Activated B cell treated with CpG ODN at 0.5 μM for 24 hours (primary cell): ENCODE data around the gene FUBP1. TPM values are rescaled to one million over a fixed set of nuclear protein-coding genes. Genes with fewer than 3 reads are reported as not detected.
"Not testable (repeated sequence)": the region's sequence is repeated elsewhere in the genome, so short reads cannot be mapped to it uniquely, and the experiment has no call there.

Experiments used
- ATAC-seq: fragments of 200-7000 bp; cut with Tn5 transposase; one replicate; pipeline ENCODE4 v1.10.0; 2021; ENCODE audit warnings: low read depth, mild to moderate bottlenecking, moderate library complexity
- CTCF ChIA-PET: fragments of 350-600 bp; sonication (Branson Sonifier 250); formaldehyde crosslinking; loops from one replicate; lab custom pipeline; 2021; ENCODE audit warnings: antibody characterized with exemption; lab: Charles Lee
- POLR2A ChIA-PET: fragments of 350-600 bp; sonication (Branson Sonifier 250); formaldehyde crosslinking; loops from one replicate; lab custom pipeline; 2021; ENCODE audit warnings: antibody characterized with exemption; lab: Charles Lee
- DNase-seq: peaks from one replicate; pipeline ENCODE4 v3.0.0; 2022
- H3K27ac Mint-ChIP-seq: one replicate; pipeline ENCODE4 v1.8.0; 2020; ENCODE audit warnings: mixed read lengths
- H3K27me3 Mint-ChIP-seq: one replicate; pipeline ENCODE4 v1.8.0; 2021; ENCODE audit warnings: mixed read lengths
- H3K36me3 Mint-ChIP-seq: one replicate; pipeline ENCODE4 v1.8.0; 2021; ENCODE audit warnings: low read depth, mixed read lengths
- H3K4me1 Mint-ChIP-seq: one replicate; pipeline ENCODE4 v1.8.0; 2021; ENCODE audit warnings: mixed read lengths
- H3K4me3 Mint-ChIP-seq: one replicate; pipeline ENCODE4 v1.8.0; 2020; ENCODE audit warnings: mild to moderate bottlenecking, mixed read lengths
- H3K9me3 Mint-ChIP-seq: one replicate; pipeline ENCODE4 v1.8.0; 2020; ENCODE audit warnings: mixed read lengths
- intact Hi-C: fragments of 100-400 bp; cut with micrococcal nuclease; formaldehyde crosslinking; loops from one replicate; pipeline ENCODE4 v1.15.1; 2024
- total RNA-seq: library from RNA; stranded (reverse); gene quantifications from 2 replicates; pipeline ENCODE4 v1.2.3, GENCODE V29; 2022
- TF ChIP-seq, protein P1 (sequence below): fragments of 200-600 bp; IDR thresholded peaks from one replicate; pipeline ENCODE4 v1.8.0; 2022; ENCODE audit warnings: antibody characterized with exemption, mild to moderate bottlenecking

Gene FUBP1, protein sequence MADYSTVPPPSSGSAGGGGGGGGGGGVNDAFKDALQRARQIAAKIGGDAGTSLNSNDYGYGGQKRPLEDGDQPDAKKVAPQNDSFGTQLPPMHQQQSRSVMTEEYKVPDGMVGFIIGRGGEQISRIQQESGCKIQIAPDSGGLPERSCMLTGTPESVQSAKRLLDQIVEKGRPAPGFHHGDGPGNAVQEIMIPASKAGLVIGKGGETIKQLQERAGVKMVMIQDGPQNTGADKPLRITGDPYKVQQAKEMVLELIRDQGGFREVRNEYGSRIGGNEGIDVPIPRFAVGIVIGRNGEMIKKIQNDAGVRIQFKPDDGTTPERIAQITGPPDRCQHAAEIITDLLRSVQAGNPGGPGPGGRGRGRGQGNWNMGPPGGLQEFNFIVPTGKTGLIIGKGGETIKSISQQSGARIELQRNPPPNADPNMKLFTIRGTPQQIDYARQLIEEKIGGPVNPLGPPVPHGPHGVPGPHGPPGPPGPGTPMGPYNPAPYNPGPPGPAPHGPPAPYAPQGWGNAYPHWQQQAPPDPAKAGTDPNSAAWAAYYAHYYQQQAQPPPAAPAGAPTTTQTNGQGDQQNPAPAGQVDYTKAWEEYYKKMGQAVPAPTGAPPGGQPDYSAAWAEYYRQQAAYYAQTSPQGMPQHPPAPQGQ
- 259 and 282 TPM in 2 replicates for total RNA-seq

DNA sequence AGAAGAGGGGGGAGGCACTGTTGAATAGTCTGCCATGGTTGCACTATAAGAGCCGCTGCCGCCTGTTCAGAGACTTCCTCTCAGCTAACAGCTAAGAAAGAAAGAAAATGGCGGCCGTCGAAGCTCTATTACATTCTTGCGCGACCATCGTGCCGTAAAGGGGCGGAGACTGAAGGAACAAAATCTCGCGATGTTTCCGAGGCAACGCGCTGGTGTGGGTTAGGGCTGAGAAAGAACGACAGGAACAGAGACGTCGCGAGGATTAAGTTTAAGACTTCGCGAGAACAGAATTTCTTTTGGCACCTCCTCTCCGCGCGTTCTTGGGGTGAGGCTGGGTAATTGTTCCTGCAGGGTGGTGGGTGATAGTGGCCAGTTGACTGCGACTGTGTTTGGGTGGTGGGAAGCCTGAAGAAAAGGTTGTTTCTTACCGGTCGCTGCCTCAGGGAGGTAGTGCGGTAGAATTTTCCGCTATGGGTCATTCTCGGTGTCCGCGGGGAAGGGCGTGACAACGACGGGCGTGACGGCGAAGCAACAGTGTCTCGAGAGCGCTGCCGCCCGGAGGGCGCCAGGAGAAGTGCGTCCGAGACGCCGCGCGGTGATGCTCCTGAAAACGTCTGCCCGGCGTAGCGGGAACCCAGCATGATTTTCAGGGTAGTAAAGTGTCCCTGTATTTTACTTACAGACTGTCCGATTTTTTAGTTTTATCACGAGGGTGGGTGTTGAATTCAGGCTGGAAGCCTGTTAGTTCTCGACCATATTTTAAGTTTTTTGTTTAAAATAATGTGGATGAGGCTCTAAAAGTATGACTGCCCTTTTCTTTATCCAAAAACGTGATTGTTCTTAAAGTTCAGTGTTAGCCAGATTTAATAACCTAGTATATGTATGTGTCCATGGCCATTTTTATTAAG lies at the start of gene FUBP1:
FUBP1 (minus strand) TSS at position 104 of the 908 bp plus-strand sequence; CDS start at position 36, 68 bp downstream.
- CTCF ChIA-PET = interaction anchor here (0.5 to 2.1 kb wide), 3 partner anchors 12 to 135 kb away, joined by 3 to 11 read pairs (median 3); partner anchors contain the start of gene DNAJB4
- DNase-seq = peak; percentile 81
- intact Hi-C loops = loop anchor here (1.0 to 10.0 kb wide), 8 partner anchors 16 to 1904 kb away; partner anchors contain the start of genes DNAJB4, MIGA1, ST6GALNAC3 and USP33
- Mint-ChIP-seq H3K27me3 (no peaks in the 10 kb centered on the region), H3K36me3 (peaks cover 35% of the 10 kb centered on the region), H3K9me3 (no peaks in the 10 kb centered on the region), H3K4me3 (no peak within 1 kb of the TSS), H3K27ac (no peak within 1 kb of the TSS), H3K4me1 (peaks cover 31% of the 10 kb centered on the region)
- TF ChIP-seq, protein P1, sequence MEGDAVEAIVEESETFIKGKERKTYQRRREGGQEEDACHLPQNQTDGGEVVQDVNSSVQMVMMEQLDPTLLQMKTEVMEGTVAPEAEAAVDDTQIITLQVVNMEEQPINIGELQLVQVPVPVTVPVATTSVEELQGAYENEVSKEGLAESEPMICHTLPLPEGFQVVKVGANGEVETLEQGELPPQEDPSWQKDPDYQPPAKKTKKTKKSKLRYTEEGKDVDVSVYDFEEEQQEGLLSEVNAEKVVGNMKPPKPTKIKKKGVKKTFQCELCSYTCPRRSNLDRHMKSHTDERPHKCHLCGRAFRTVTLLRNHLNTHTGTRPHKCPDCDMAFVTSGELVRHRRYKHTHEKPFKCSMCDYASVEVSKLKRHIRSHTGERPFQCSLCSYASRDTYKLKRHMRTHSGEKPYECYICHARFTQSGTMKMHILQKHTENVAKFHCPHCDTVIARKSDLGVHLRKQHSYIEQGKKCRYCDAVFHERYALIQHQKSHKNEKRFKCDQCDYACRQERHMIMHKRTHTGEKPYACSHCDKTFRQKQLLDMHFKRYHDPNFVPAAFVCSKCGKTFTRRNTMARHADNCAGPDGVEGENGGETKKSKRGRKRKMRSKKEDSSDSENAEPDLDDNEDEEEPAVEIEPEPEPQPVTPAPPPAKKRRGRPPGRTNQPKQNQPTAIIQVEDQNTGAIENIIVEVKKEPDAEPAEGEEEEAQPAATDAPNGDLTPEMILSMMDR = no peak
- ATAC-seq = peak; percentile 74
- POLR2A ChIA-PET = interaction anchor here (0.9 to 7.9 kb wide), 17 partner anchors 8 to 297 kb away, joined by 3 to 355 read pairs (median 8); partner anchors contain the start of genes DNAJB4, MIGA1, USP33 and ZZZ3

DNA sequence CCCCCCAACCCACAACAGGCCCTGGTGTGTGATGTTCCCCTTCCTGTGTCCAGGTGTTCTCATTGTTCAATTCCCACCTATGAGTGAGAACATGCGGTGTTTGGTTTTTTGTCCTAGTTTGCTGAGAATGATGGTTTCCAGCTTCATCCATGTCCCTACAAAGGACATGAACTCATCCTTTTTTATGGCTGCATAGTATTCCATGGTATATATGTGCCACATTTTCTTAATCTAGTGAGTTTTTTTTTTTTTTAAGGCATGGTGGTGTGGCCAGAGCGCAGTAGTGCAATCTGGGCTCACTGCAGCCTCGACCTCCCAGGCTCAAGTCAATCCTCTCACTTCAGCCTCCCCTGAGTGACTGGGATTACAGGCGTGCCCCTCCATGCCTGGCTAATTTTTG lies 42.3 kb upstream of the FUBP1 start:
- intact Hi-C loops, POLR2A ChIA-PET, ATAC-seq: not testable (repeated sequence)

DNA sequence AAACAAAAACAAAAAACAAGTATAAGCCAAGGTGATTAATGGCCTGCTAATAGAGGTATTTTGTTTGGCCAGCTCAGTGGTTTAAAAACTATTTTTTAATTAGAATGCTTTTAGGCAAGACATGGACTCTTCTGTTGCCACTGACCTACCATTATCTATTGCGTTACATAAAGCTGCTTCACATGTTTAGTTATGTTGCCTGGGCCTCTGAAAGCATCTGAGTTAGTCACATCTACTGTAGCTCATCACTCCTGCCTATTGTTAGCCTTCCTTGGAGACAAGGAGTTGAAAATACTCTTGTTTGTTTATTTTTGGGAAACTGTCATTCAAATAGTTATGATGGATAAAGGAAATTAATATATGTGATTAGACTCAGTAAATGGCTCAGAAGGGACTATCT lies 40.2 kb upstream of the FUBP1 start:
- Mint-ChIP-seq H3K27ac (no peak overlapping the region), H3K27me3 (no peaks in the 10 kb centered on the region), H3K4me3 (no peak overlapping the region), H3K4me1 (peaks cover 4% of the 10 kb centered on the region), H3K9me3 (peaks cover 5% of the 10 kb centered on the region), H3K36me3 (peaks cover 15% of the 10 kb centered on the region)
- intact Hi-C loops = no loop called here
- ChIA-PET POLR2A (no interaction called here), CTCF (no interaction called here)
- ATAC-seq (no peak), DNase-seq (no peak)
- TF ChIP-seq, protein P1 = no peak

More for the DNA sequence above, 42.3 kb upstream of the FUBP1 start:
- H3K36me3 Mint-ChIP-seq, H3K27ac Mint-ChIP-seq, H3K27me3 Mint-ChIP-seq, H3K4me3 Mint-ChIP-seq, DNase-seq, H3K9me3 Mint-ChIP-seq, H3K4me1 Mint-ChIP-seq, CTCF ChIA-PET: not testable (repeated sequence)

DNA sequence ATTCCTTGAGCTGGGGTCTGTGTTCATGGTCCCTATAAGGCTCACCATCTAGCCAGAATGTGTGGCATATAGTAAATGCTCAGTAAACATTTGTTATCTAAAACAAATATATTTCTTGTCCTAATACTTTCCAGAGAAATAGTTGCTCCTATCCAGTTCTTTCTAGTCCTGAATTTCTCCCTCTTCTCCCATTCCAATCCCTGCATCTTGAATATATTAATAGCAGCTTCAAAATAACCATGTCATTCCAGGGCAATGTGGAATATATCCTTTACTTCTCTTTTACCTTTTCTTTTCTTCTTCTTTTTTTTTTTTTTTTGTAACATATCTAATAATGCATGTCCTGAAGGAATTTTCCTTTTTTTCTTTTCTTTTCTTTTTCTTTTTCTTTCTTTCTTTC lies 36.3 kb upstream of the FUBP1 start:
- TF ChIP-seq, protein P1 = no peak
- intact Hi-C loops = no loop called here
- H3K9me3 Mint-ChIP-seq = no peaks in the 10 kb centered on the region
- no peak overlapping the region for H3K4me3 Mint-ChIP-seq
- peaks cover 22% of the 10 kb centered on the region for H3K36me3 Mint-ChIP-seq
- peaks cover 7% of the 10 kb centered on the region for H3K4me1 Mint-ChIP-seq
- no peaks in the 10 kb centered on the region for H3K27me3 Mint-ChIP-seq
- ATAC-seq (no peak), DNase-seq (no peak)
- ChIA-PET POLR2A (interaction anchor here (0.7 kb wide), 1 partner anchor 119 kb away, joined by 4 read pairs; no protein-coding TSS in a partner anchor), CTCF (no interaction called here)
- no peak overlapping the region for H3K27ac Mint-ChIP-seq

DNA sequence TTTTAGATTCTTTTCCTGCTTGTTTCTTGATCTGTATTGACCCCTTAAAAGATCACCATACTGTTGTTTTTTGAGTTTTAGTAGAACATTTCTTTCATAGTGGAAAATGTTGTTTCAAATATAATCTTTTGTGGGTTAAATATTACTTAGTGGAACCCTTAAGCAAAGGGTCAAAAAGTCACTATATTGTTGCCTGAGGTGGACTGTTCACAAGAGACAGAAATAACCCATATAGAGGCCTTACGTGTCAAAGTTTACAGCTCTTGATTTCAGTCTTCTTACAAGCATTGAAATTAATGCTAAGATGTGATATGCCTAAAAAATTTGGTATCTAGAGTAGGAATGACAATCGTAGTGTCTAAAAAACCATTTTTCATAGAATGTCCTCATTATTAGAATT lies 32.2 kb upstream of the FUBP1 start:
- TF ChIP-seq, protein P1 = no peak
- DNase-seq = no peak
- Mint-ChIP-seq H3K36me3 (peaks cover 14% of the 10 kb centered on the region), H3K27ac (no peak overlapping the region), H3K4me1 (peaks cover 23% of the 10 kb centered on the region), H3K27me3 (no peaks in the 10 kb centered on the region), H3K9me3 (no peaks in the 10 kb centered on the region), H3K4me3 (no peak overlapping the region)
- intact Hi-C loops = no loop called here
- ATAC-seq = no peak
- CTCF ChIA-PET = no interaction called here
- POLR2A ChIA-PET = no interaction called here
